HG03159 (cell line): ENCODE data around the gene TRAK1.

Experiments
- ATAC-seq: cut with Tn5 transposase; IDR thresholded peaks from one replicate; pipeline ENCODE4 v1.9.1; 2021; ENCODE audit warnings: mild to moderate bottlenecking, moderate library complexity; ENCODE audit not compliant: unreplicated experiment

TRAK1 gene

DNA sequence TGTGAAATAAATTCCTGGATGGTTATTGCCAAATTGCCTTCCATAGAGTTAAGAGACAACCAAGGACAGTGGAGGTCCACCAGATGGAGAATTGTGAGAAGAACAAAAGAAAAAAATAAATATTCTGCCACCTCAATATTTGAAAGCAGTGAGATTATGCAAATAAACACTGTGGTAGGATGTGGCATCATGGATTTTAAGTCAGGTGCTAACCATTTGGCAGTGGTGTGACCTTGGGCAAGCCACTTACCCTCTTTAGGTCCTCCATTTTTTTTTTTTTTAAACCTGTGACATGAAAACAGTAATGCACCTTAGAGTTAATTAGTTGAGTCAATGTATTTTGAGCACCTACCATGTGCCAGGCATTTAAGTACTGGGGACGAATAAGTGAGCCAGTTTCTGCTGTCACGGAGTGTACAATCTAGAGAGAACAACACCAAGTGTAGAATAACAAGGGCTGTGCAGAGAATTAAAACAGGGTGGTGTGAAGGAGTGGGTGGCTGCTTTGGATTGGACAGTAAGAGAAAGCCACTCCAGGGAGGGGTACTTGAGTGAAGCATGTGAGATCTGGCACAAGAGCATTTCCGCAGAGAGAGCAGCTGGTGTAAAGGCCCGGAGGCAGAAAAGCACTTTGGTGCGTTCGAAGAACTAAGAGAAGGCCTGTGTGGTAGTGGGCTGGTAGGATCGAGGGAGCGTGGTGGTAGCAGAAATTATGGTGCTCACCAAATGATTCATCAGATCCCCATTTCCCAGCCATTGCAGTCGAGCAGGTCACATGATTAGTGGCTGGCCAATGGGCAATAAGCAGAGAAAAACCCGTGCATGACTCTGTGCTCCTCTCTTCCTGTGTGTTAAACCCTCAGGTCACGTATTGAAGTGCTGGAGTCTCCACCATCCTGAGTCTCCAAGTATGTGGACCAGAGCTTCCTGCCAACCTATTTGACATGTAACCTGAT is 135.6 kb downstream of the TRAK1 start:
- no peak for ATAC-seq

DNA sequence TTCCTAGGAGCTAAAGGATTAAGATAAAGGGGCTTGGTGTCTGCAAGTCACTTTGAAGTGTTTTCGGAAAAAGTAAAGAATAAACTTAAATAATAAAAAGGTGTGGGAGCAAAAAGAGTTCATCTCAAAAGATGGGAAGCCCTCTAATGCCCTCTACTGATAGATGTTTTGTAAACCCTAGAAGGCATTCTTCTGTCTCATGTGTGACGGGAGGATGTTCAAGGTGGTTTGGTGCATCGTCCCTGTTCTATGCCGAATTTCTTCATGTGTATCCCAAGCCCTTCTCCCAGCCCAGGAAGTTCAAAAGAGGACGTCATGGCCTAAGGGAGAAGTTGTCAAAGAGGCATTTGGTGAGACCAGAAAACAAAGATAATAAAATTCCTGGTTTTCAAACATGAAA is 137.6 kb downstream of the TRAK1 start:
- no peak for ATAC-seq

DNA sequence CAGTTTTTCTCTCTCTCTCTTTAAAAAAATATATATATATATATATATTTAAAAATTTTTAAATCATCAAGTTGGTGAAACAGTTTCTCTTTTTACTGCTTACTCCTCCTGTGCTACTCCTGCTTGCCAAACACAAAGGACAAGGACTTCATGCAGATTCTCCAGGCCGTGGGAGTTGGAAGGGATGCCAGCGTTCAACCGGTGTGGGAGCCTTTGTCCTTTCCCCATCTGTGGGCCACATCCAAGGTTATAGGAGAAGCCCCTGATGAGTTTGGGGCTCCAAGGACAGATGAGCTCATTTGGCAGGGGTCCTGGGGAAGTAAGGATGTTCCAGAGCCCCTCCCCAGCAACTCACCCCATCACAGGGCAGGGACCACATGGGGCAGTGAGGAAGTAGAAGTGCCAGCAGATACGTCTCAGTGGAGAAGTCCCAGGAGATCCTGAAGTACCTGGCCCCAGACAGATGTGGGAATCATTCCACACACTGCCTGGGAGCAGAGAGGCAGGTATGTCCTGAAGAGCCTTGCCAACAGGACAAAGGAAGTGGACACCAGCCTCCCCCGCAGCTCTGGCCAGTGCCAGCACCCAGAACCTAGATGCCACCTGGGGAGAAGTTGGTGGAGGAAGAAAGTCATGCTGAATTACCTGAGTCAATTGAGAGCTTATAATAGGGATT is 138.2 kb downstream of the TRAK1 start:
- ATAC-seq, result no peak

DNA sequence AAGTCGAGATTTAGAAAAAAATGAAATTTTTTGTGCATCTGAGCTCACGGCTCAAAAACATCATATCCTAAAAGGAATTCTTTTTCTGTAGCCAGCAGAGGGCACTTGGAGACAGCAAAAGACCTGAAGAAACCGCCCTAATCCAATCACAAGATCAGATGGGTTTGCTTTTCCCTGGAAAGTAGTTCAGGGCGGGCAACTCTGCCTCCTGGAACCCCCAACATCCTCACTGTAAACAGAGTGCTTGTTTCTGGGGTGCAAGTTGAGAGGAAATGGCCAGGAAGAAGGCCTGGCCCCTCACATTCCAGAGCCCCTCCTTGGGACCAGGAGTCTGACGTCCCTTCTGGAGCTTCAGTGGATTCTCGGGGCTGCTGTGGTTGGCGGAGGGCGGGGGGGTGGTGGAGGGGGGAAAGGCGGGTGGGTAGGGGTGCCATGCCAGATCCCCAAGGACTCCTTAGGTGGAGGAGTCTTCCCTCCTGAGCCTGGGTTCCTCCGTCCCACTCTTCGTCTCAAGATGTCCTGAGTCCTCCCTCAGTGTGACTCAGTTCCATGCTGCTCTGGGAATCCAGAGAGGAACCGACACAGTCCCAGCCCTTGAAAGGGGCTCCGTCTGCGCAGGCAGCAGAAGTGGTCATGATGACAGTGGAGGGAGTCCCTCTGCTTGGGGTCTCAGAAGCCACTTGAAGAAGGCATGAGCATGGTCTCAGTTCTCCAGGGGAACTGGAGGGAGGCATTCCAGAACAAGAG is 139.0 kb downstream of the TRAK1 start:
- ATAC-seq, result no peak

DNA sequence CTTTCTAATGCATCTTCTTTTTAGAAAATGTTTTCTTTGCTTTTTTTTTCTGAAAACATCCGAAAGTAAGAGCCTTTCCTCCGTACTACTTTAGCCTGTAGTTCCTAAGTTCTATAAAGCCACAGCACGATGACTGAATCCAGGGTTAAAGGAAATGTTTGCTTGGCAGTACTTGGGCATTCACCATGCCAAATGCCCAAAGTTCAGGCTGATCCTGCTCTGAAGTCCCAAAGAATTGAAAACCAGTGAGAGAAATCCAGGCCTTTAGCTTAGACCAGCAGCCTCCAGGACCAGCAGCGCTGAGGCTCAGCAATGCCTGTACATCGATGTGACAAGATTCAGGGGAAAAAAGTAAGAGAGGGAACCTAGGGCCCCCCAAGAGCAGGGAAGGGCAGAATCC is 139.7 kb downstream of the TRAK1 start:
- no peak for ATAC-seq

DNA sequence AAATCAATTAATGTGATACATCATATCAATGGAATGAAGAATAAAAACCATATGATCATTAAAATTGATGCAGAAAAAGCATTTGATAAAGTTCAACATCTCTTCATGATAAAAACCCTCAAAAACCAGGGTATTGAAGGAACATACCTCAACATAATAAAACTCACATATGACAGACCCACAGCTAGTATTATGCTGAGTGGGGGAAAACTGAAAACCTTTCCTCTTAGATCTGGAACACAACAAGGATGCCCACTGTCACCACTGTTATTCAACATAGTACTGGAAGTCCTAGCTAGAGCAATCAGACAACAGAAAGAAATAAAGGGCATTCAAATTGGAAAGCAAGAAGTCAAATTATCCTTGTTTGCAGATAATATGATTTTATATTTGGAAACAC is 144.4 kb downstream of the TRAK1 start:
- ATAC-seq, result no peak

DNA sequence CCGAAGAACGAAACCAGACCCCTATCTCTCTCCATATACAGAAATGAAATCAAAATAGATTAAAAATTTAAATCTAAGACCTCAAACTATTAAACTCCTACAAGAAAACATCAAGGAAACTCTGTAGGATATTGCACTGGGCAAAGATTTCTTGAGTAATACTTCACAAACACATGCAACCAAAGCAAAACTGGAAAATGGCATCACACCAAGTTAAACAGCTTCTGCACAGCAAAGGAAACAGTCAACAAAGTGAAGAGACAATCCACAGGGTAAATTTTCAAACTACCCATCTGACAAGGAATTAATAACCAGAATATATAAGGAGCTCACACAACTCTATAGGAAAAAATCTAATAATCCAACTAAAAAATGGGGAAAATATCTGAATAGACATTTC is 145.5 kb downstream of the TRAK1 start:
- ATAC-seq, result no peak

DNA sequence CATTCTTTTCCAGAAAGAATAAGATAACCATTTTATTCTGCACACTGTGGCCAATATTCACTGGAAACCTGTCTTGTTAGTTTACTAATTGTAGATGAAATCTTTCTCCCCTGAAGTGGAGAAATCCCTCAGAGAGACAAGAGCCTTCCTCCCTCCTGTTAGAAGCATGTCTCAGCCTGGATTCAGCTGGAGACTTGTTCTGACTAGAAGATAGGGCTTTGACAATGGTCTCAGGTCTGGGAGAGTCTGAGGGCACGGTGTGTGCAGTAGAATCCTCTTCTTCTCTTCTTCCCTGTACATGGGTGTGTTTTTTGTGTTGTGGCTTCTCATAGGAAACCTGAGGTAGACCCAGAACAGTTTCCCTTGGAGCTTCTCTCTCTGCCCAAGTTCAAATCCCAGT is 154.9 kb downstream of the TRAK1 start:
- no peak for ATAC-seq

DNA sequence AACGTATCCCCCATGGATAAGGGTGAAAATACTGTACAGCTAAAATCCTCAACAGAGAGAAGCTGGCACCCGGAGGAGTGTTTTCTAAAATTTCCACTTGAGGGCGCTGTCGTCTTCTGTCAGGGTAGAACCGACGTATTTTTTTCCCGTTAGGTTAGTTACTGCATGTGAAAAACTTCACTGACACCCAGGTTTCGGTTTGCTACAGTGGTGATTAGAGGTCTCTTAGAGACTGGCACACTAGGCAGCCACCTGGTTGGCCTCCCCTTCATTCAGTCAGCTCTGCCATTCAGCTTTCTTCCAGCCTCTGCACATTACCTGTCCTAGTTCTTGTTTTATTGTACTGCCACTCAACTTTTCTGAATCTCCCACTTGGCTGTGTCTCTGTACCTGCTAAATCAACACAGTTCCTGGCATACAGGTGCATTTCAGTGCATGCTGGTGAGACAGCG is 156.4 kb downstream of the TRAK1 start:
- no peak for ATAC-seq

DNA sequence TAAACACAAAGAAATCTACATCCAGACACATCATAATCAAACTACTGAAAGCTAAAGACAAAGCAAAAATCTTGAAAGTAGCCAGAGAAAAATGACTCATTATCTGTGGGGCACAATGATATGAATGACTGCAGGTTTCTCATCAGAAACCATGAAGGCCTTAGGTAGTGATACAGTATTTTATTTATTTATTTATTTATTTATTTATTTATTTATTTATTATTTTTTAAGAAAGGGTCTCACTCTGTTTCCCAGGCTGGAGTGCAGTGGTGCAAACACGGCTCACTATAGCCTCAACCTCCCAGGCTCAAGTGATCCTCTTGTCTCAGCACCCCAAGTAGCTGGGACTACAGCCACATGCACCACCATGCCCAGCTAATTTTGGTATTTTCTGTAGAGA is 159.6 kb downstream of the TRAK1 start:
- no peak for ATAC-seq

DNA sequence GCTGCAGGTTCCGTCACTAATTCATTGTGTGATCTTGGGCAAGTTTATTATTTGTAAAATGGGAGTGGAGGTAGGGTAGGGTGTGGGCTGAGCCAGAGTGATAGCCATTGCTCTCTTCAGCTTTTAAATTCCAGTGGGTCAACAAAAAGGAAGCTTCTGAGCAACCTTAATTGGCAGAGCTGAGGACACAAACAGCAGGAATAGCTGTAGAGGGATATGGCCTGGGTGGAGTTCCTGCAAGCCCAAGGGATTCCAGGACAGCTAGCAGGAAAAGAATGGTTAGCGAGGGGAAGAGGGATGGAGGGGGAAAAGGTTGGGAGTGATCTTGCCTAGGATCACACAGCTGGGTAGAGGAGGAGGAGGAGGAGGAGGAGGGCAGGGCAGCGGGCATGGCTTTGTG is 163.4 kb downstream of the TRAK1 start:
- ATAC-seq, result no peak

DNA sequence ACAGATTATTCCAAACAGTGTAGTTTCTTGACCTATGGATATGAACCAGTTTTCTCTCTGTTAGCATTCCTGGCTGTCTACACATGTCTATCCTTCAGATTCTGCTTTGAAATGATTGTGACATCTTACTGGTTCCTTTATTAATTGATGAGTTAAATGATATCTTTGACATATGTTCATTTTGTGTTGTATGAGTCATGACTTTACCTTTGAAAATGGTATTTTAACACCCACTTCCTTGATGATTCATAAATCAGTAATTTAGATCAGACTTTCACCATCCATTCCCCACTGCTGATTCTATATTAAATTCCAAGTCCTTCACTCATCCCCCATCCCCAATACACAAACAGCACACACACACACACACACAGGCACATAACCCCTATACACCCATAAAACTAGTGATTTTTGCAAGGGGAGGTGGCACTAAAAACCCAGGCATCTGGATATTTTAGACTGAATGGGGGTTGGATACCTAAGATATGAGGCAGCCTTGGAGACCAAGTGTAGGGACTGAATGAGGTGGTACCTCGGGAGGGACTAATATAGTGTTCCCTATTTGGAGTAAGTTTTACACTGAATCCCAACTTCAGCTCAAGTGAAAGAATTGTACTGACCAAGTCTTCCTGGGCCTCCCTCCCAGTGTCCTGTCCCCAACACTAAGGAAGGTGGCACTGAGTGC is 165.1 kb downstream of the TRAK1 start:
- no peak for ATAC-seq

DNA sequence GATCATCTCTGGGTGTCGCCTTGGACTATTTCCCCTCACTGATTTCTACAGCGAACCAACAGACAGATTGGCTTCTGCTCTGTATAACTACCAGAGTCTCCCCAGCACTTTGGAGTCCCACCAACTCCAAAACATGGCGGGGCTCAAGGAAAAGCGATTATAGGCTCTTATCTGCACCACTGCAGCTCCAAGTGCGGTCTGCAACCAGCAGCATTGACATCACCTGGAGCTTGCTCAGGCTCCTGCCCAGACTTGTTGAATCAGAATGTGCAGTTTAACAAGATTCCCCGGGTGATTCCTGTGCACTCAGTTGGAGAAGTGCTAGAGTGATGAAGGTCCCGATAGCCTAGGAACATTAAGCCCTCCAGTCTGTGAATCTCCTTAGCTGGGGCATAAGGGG is 165.8 kb downstream of the TRAK1 start:
- ATAC-seq, result no peak

DNA sequence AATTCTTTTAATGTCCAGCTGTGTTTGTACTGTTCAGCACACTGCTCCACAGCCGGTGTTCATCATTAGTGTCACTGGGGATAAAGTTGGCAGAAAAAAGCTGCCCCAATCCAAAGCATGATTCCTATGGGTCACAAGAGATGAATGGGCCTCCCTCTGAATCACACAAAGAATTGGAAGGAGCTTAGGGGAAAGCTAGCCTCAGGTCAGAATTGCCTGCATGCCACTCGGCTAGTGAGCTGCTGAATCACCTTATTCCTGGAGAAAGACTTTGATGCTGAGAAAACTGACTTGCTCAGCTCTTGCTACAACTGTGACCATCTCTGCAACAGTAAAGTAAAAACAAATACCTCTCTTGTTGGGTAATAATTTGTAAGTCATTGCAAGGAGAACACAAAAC is 171.4 kb downstream of the TRAK1 start:
- no peak for ATAC-seq

DNA sequence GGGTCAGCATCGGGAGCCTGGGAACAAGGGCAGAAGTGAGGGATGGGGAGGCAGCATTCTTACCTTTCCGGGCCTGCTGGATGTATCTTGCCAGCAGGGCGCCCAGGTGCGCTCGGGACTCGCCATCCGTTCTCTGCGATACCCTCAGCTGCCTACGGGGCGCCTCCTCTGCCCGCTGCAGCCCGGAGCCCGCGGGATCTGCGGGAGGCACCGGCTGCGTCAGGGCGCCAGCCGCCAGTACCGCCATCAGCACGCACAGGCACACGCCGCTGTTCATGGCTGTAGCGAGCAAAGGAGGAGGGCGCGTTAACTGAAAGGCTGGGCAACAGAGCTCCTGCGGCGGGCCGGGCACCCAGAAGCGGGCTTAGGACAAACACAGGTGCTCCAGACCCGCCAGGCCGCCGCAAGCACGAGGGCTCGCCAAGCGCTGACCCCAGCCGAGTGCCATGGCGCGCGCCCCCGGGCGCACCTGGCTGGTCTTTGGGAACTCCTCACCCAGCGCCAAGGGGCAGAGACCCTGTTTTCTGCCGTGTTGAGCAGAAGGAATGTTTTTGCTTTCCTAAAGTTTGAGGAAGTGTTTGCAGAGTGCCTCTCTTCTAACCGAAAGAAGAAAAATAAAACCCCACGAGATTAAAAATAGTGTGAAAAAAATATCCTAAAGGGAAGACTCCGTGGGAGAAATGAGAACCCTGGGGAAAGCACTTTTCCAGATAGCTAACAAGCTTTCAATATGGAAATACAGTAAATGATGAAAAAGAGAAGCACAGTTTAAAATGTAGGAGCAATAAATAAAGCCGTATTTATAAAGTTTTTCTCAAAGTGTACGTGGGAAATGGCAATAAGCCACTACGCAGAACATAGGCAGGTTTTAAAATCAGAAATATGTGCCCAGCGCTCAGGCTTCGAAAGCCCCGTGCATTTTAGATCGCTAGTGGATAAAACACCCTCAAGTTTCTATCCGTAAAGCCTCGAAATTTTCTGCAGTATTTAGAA is 172.5 kb downstream of the TRAK1 start:
- ATAC-seq, result no peak

DNA sequence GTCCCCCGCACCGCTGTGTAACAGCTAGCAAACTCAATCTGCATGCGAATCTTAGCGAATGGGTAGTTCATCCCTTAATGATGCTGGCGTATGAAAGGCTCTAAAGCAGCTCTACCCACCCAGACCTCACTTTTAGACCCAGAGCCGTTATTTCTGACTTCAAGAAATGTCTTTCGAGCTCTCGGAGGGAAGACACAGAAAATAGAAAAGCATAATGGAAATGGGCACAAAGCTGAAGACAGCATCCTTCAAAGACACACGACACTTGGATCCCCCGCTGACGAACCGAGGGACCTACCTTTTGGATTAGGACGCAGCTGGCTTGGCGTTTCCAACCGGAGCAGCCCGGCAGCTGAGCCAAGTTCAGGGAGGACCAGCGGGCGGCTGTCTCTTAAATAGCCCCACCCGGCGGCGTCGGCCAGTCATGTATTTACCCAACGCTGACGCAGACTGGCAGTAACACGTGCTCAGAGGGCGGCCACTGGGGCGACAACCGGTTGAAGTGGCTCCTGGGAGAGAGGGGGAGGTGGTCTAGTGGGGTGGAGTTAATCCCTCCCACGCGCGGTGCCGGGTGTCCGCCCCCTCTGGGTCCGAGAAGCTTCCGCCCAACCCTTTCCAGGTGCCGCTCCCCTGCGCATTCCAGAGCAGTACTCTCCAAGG is 173.4 kb downstream of the TRAK1 start:
- ATAC-seq, result no peak

DNA sequence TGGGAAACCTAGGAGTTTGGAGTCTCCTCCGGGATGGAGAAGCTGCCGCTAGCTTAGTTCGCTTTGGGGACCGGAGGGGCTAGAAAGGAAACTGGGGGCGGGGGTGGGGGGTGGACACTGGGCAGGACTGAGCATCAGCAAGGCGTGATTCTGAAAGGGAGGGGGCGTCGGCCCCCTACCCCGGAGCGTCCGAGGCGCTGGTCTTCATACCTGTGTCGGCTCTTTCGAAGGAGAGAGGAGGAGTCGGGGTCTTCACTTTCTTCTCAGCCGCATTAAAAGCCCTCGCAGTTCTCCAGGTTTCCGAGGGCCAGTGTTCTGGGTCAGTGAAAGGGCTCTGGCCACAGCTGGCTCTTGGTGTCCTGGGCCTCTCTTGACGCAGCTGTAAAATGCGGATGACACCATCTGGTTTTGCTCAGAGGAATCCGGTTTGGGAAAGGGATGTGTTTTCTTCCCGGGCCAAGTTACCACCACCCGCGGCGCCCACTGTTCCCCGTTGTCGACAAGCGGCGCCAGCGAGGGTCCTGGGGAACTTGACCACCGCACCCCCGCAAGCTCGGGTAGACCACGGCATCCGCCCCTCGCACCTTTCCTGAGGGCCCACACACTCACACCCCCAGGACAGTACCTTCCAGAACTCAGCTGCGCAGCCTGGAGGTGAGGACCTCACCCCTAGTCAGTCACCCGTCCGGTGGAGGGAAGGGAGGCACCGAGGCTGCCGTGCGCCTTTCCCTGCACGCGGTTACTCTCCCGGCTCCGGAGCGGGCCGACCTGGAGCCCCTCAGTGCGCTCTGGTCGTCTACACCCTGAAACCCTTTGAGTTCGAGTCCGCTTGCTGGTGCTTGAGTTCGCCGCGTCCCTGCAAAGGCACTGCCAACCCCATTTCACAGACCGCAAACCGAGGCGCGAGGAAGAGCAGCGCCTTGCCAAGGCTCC is 174.2 kb downstream of the TRAK1 start:
- no peak for ATAC-seq

DNA sequence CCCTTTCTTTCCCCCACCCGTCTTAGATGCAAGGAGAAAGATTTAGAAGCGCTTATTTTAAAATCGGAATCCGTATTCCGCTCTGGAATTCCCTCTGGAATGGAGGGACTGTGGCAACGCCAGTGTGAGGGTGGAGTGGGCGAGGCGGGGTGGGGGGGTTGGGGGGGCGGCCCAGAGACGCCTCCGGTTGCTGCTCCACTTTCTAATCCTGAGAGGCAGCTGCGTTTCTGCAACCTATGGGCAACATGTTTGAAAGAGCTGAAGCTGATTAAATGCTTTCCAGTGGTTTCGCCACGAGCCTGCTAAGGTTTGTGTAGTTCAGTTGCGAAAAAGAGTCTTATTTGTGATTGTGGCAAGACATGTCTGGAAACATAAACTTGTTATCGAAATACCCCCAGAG is 174.9 kb downstream of the TRAK1 start, which contains the start of gene CCK:
TSS of gene CCK (minus strand) at position 101 of the 400 bp plus-strand sequence. CDS start 2,555 bp downstream, outside the sequence.
- ATAC-seq, result no peak
